GM12891 (cell line): ENCODE data around the gene FAM53A.

ENCODE experiments used
- DNase-seq: peaks from one replicate; pipeline ENCODE4 v3.0.0; 2011; ENCODE audit warnings: low spot score; ENCODE audit not compliant: insufficient read length
- FAIRE-seq: peaks from 2 replicates; lab custom pipeline; 2011; peaks lifted over from hg19 to GRCh38; lab: Jason Lieb, UNC
- PAX5 ChIP-seq: IDR thresholded peaks from 2 replicates; pipeline ENCODE4 v1.6.1; 2011; ENCODE audit warnings: low read length, moderate library complexity, mild to moderate bottlenecking; ENCODE audit not compliant: insufficient read depth, severe bottlenecking
- POLR2A ChIP-seq: IDR thresholded peaks from 2 replicates; pipeline ENCODE4 v1.6.1; 2011; ENCODE audit warnings: low read depth, low read length, control low read depth
- POLR2AphosphoS5 ChIP-seq: IDR thresholded peaks from 2 replicates; pipeline ENCODE4 v1.6.1; 2011; ENCODE audit warnings: low read depth, low read length, control low read depth
- POU2F2 ChIP-seq: IDR thresholded peaks from 2 replicates; pipeline ENCODE4 v1.6.1; 2011; ENCODE audit warnings: low read depth, mild to moderate bottlenecking, control low read depth, low read length, moderate library complexity
- SPI1 ChIP-seq: IDR thresholded peaks from 2 replicates; pipeline ENCODE4 v1.6.1; 2011; ENCODE audit warnings: low read depth, low read length, control low read depth
- TAF1 ChIP-seq: IDR thresholded peaks from 2 replicates; pipeline ENCODE4 v1.6.1; 2011; ENCODE audit warnings: low read depth, low read length, control low read depth

The FAM53A gene

DNA sequence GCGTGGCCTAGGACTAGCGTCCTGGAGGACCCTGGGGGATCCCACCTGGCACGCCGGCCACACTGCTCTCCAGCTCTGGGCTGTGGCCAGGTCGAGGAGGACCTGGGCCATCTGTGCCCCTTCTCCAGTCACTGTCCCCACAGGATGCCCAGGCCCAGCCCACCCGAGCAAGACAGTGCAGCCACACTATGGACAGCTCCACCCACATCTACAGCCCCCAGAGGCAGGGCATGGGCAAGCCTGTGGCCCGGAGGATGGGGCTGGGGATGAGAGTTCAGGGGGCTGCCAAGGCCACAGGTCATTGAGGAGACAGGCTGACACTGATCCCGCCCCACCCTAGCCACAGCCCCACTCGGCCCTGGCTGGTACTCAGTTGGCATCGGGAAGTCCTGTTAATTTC is 30.3 kb downstream of the FAM53A start:
- DNase-seq (no peak), FAIRE-seq (no peak)
- no peak for TF ChIP-seq PAX5
- TF ChIP-seq SPI1: no peak
- TF ChIP-seq POLR2AphosphoS5: no peak
- TF ChIP-seq POU2F2: no peak
- TF ChIP-seq POLR2A: no peak
- TF ChIP-seq TAF1: no peak

DNA sequence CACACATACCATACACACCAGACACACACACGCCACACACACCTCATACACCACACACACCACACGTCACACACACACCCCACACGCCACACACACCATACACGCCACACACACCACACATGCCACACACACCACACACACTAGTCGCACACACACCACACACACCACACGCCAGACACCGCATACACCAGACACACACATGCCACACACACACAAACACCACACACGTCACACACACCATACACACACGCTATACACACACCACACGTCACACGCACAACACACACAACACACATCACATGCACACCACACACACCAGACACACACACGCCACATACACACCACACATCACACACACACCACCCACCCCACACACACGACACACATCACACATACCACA is 32.0 kb downstream of the FAM53A start:
- TF ChIP-seq POLR2AphosphoS5 (no peak), TAF1 (no peak), POLR2A (no peak), PAX5 (no peak), SPI1 (no peak), POU2F2 (no peak)
- FAIRE-seq (no peak), DNase-seq (no peak)

DNA sequence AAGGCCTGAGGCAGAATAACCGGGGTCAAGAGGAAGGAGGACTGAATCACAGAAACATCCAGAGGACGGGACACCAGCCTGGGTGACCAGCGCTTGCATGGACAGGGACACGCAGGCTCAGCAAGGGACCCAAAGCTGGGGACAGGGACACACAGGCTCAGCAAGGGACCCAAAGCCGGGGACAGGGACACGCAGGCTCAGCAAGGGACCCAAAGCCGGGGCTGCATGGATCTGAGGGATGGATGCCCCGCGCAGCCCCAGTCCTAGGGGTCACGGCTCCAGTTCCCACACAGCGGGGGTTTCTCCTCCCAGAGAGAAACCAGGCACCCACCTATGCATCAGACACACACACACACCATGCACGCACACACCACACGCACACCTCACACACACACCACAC is 32.5 kb downstream of the FAM53A start:
- DNase-seq: no peak
- TF ChIP-seq POLR2A (no peak), POU2F2 (no peak), SPI1 (no peak), TAF1 (no peak), PAX5 (no peak), POLR2AphosphoS5 (no peak)
- FAIRE-seq: no peak

DNA sequence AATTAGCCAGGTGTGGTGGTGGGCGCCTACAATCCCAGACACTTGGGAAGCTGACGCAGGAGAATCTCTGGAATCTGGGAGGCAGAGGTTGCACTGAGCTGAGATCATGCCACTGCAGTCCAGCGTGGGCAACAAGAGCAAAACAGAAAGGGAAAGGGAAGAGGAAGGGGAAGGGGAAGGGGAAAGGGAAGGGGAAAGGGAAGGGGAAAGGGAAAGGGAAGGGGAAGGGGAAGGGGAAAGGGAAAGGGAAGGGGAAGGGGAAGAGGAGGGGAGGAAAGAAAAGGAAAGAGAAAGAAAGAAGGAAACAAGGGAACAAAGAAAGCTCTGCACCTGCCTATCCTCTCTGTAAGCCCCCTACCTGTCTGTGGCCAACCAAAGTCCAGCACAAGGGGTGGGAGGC is 35.2 kb downstream of the FAM53A start:
- DNase-seq: no peak
- TF ChIP-seq PAX5: no peak
- no peak for TF ChIP-seq POLR2A
- no peak for TF ChIP-seq SPI1
- no peak for TF ChIP-seq POU2F2
- TF ChIP-seq TAF1: no peak
- no peak for TF ChIP-seq POLR2AphosphoS5
- no peak for FAIRE-seq

DNA sequence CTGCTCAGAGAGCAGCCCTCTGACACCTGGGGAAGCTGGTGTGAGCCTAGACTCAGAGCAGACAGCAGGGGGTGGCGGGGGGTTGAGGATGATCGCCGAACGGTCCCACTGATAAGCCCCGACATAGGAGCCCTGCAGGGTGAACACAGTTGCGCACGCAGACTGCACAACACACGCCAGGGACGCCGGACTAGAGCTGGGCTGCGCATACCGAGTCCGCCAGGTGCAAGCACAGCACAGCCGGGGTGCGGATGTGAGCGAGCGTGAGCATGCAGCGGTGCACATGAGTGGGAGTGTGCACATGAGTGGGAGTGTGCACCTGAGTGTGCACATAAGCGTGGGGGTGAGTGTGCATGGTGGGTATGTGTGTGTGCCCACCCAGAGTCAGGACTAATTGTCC is 36.7 kb downstream of the FAM53A start:
- FAIRE-seq (no peak), DNase-seq (no peak)

DNA sequence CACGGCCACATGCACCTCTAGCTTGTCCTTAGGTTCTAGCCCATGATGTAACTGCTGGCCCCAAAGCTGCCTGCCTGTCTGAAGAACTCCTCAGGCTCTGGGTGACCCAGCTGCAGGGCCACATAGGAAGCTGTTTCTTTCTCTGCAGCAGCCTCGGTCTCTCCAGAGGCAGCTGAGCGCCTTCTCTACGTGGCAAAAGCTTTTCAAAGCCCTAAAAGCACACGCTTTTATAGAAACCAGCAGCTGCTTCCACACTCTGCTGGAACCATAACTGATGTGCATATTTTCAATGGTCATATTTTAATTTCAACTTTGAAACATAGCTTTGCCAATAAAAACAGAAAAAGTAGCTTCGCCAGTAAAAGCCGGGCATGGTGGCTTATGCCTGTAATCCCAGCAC is 37.4 kb downstream of the FAM53A start:
- TF ChIP-seq SPI1 (no peak), POLR2A (no peak), PAX5 (no peak), TAF1 (no peak), POU2F2 (no peak), POLR2AphosphoS5 (no peak)
- FAIRE-seq (no peak), DNase-seq (no peak)

More for the DNA sequence above, 36.7 kb downstream of the FAM53A start:
- TF ChIP-seq TAF1 (no peak), SPI1 (no peak), POU2F2 (no peak), POLR2A (no peak), PAX5 (no peak), POLR2AphosphoS5 (no peak)

DNA sequence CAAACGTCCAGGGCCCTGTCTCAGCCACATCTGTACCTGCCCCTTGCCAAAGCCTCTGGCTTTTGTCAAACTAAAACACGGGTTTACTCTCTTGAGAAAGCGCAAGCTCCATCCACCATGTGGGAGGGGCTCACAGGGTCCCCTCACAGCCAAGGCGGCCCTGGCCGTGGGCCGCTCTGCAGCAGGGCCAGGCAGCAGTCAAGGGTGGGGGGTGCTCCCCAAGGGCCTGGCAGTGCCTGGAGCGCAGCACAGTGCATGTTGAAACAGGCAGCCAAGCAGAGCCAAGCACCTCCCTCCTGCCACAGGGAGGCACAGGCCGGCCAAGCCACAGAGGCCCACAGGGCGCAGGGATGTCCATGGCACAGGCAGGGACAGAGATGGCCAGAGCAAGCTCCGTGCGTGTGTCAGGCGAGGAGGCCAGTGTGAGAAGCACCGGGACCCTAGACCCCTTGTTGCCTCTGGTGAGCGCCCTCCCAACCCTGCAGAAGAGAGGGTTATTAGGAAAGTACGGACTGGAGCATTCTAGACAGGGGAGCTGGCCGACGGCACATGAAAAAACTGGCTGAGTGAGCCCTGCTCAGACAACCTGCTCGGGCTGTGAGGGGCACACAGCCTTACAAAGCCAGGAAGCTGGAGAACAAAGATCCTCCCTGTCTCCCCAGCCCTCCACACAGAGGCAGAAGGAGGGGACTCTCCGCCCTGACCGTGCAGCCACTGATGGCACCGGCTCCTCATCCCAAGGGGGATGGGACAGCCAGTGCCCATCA is 39.0 kb downstream of the FAM53A start:
- TF ChIP-seq TAF1 (no peak), POU2F2 (no peak), POLR2A (no peak), SPI1 (no peak), PAX5 (no peak), POLR2AphosphoS5 (no peak)
- no peak for DNase-seq
- no peak for FAIRE-seq

DNA sequence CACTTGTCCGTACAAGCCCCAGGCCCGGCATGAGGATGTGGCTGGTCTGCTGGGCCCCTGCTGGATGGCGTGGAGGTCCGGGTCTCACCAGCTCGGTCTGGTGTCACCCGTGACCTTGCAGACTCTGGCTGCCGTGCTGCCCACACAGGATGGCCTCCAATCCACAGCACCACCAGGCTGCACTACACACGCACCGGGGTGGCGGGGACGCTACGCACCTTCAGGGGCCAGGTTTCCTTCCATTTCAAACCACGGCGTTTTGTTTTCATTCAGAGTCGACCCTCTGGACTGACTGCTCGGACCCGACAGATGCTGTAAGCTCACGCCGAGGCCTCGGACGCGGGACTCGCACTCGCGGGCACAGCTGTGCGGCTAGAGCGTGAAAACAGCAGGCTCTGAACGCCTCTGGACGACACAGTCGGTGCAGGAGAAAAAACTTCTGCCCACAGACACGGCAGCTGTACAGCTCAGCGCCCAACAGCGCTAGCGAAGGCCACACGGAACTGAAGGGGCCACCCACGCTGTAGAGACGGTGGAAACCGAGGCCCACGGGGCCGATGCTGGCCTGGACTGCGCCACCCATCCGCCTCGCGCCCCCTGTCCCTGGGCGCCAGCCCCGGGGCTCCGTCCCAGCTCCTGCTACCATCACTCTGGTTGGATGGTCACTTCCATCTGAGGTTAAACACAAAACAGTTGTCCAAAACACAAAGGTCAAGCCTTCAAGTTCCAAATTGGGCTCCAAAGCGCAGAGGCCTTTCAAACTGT is 40.0 kb downstream of the FAM53A start:
- TF ChIP-seq POU2F2 (no peak), PAX5 (no peak), POLR2AphosphoS5 (no peak), POLR2A (no peak), TAF1 (no peak), SPI1 (no peak)
- FAIRE-seq (no peak), DNase-seq (no peak)

DNA sequence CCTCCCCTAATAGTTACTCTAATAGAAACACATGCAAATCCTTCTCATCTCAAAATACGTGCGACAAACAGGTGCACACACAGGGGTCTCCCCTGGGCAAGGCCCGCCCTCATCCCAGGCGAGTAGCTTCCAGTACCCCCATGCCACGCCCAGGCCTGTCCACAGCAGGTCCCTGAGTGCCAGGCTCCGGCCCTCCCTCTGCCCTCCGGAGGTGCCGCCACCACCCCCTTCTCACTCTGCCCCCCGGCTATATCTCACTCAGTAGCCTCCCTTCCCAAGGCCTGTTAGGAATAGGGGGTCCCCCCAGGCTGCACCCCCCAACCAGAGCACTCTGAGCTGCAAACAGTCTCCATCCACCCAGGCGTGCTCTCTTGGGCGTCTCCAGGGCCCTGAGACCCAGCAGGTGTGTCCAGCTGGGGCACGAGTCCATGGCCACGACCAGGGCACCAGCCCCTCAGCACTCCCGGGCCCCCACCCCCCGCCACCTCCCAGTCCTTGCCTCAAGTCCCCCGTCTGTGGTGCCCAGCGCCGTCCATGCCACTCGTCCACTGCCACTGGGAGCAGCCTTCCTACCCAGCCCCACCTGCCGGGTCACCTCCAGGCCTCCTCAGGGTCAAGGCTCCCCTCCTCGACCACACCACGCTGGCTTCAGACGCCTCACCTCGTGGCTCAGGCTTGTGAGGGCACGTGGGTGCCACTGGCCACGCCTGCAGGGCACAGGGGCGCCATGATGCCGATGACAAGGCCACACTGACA is 41.7 kb downstream of the FAM53A start:
- no peak for DNase-seq
- TF ChIP-seq TAF1 (no peak), POU2F2 (no peak), SPI1 (no peak), POLR2A (no peak), PAX5 (no peak), POLR2AphosphoS5 (no peak)
- FAIRE-seq: no peak
